Measurements from ENCODE around the gene E2F1. TPM values are rescaled to one million over a fixed set of nuclear protein-coding genes. Genes with fewer than 3 reads are reported as not detected.
"Not testable (repeated sequence)": the region's sequence is repeated elsewhere in the genome, so short reads cannot be mapped to it uniquely, and the experiment has no call there.

E2F1 gene
- total and polyA plus RNA-seq, 2 donors, result 3.3 to 13.3 TPM

DNA sequence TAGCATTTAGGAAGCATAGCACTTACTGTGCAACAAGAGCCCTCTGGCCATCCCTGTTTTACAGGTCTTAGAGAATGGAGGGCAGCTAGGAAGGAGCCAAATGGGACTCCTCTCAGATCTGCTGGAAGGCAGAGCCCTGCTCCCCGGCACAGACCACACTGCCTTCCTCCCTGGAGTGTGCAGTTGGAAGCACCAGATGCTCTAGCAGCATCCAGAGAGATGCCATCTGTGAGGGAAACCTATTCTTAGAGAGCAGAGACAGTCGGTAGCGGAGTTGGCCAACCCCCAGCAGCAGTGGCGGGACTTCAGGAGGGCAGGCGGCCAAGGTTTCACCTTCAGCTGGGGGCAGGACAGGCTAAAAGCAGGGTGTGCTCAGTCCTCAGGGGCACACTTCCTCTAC lies 16.7 kb upstream of the E2F1 start:
- Histone ChIP-seq H3K4me3 (ENCODE audit: low read length in 2 of 2) (no peak overlapping the region), H3K9me3 (ENCODE audit: control insufficient read depth in 2 of 2, insufficient read depth in 1 of 2, low read length in 1 of 2) (peaks cover 0 to 11% of the 10 kb centered on the region in 2 donors), H3K27ac (ENCODE audit: low read depth in 1 of 2, low read length in 1 of 2) (no peak overlapping the region), H3K36me3 (ENCODE audit: control insufficient read depth in 2 of 2, insufficient read depth in 2 of 2, low read length in 1 of 2) (peaks cover 9 to 17% of the 10 kb centered on the region in 2 donors), H3K27me3 (ENCODE audit: control insufficient read depth in 2 of 2, insufficient read depth in 1 of 2, low read length in 1 of 2) (no peaks in the 10 kb centered on the region), H3K4me1 (ENCODE audit: control insufficient read depth in 2 of 2, insufficient read depth in 2 of 2, low read length in 2 of 2) (no peaks in the 10 kb centered on the region)
- WGBS, result 75% methylated on average over 5 of the region's 5 CpGs
- DNase-seq (ENCODE audit: low read depth in 6 of 9, low spot score in 9 of 9), result no peak

DNA sequence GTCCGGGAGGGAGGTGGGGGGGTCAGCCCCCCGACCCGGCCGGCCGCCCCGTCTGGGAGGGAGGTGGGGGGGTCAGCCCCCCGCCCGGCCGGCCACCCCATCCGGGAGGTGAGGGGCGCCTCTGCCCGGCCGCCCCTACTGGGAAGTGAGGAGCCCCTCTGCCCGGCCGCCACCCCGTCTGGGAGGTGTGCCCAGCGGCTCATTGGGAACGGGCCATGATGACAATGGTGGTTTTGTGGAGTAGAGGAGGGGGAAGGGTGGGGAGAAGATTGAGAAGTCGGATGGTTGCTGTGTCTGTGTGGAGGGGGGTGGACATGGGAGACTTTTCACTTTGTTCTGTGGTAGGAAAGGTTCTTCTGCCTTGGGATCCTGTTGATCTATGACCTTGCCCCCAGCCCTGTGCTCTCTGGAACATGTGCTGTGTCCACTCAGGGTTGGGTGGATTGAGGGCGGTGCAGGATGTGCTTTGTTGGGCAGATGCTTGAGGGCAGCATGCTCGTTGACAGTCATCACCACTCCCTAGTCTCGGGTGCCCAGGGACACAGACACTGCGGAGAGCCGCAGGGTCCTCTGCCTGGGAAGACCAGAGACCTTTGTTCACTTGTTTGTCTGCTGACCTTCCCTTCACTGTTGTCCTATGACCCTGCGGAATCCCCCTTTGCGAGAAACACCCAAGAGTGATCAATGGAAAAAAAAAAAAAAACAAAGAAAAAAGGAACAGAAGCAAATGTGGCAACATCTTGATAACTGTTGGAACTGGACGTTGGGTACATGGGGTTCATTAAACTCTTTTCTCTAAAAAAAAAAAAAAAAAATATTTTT lies 15.7 kb upstream of the E2F1 start:
- WGBS, result 98% methylated on average over 25 of the region's 27 CpGs
- no peaks in the 10 kb centered on the region for H3K4me1 ChIP-seq (ENCODE audit: control insufficient read depth in 2 of 2, insufficient read depth in 2 of 2, low read length in 2 of 2)
- no peak for DNase-seq (ENCODE audit: low read depth in 6 of 9, low spot score in 9 of 9)

DNA sequence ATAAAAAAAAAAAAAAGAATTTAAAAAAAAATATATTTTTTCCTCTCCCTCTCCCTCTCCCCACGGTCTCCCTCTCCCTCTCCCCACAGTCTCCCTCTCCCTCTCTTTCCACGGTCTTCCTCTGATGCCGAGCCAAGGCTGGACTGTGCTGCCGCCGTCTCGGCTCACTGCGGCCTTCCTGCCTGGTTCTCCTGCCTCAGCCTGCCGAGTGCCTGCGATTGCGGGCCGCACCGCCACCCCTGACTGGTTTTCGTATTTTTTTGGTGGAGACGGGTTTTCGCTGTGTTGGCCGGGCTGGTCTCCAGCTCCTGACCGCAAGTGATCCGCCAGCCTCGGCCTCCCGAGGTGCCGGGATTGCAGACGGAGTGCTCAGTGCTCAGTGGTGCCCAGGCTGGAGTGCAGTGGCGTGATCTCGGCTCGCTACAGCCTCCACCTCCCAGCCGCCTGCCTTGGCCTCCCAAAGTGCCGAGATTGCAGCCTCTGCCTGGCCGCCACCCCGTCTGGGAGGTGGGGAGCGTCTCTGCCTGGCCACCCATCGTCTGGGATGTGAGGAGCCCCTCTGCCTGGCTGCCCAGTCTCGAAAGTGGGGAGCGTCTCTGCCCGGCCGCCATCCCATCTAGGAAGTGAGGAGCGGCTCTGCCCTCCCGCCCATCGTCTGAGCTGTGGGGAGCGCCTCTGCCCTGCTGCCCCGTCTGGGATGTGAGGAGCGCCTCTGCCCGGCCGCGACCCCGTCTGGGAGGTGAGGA lies 14.7 kb upstream of the E2F1 start:
- not testable (repeated sequence) for DNase-seq (ENCODE audit: low read depth in 6 of 9, low spot score in 9 of 9); H3K36me3 ChIP-seq (ENCODE audit: control insufficient read depth in 2 of 2, insufficient read depth in 2 of 2, low read length in 1 of 2)
- WGBS, result 94% methylated on average over 42 of the region's 45 CpGs

More for the DNA sequence above, 15.7 kb upstream of the E2F1 start:
- Histone ChIP-seq H3K4me3 (ENCODE audit: low read length in 2 of 2) (no peak overlapping the region), H3K27me3 (ENCODE audit: control insufficient read depth in 2 of 2, insufficient read depth in 1 of 2, low read length in 1 of 2) (no peaks in the 10 kb centered on the region), H3K9me3 (ENCODE audit: control insufficient read depth in 2 of 2, insufficient read depth in 1 of 2, low read length in 1 of 2) (peaks cover 0 to 11% of the 10 kb centered on the region in 2 donors), H3K36me3 (ENCODE audit: control insufficient read depth in 2 of 2, insufficient read depth in 2 of 2, low read length in 1 of 2) (peaks cover 4 to 7% of the 10 kb centered on the region in 2 donors), H3K27ac (ENCODE audit: low read depth in 1 of 2, low read length in 1 of 2) (no peak overlapping the region)

DNA sequence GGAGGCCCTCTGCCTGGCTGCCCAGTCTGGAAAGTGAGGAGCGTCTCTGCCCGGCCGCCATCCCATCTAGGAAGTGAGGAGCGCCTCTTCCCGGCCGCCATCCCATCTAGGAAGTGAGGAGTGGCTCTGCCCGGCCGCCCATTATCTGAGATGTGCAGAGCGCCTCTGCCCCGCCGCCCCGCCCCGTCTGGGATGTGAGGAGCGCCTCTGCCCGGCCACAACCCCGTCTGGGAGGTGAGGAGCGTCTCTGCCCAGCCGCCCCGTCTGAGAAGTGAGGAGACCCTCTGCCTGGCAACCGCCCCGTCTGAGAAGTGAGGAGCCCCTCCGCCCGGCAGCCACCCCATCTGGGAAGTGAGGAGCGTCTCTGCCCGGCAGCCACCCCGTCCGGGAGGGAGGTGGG lies 12.8 kb upstream of the E2F1 start:
- H3K4me3 ChIP-seq (ENCODE audit: low read length in 2 of 2); H3K36me3 ChIP-seq (ENCODE audit: control insufficient read depth in 2 of 2, insufficient read depth in 2 of 2, low read length in 1 of 2); H3K4me1 ChIP-seq (ENCODE audit: control insufficient read depth in 2 of 2, insufficient read depth in 2 of 2, low read length in 2 of 2); H3K27me3 ChIP-seq (ENCODE audit: control insufficient read depth in 2 of 2, insufficient read depth in 1 of 2, low read length in 1 of 2); H3K27ac ChIP-seq (ENCODE audit: low read depth in 1 of 2, low read length in 1 of 2); DNase-seq (ENCODE audit: low read depth in 6 of 9, low spot score in 9 of 9): not testable (repeated sequence)
- H3K9me3 ChIP-seq (ENCODE audit: control insufficient read depth in 2 of 2, insufficient read depth in 1 of 2, low read length in 1 of 2), result peaks cover 0 to 11% of the 10 kb centered on the region in 2 donors
- WGBS, result 95% methylated on average over 19 of the region's 27 CpGs

More for the DNA sequence above, 14.7 kb upstream of the E2F1 start:
- H3K9me3 ChIP-seq (ENCODE audit: control insufficient read depth in 2 of 2, insufficient read depth in 1 of 2, low read length in 1 of 2), result peaks cover 0 to 11% of the 10 kb centered on the region in 2 donors
- not testable (repeated sequence) for H3K27me3 ChIP-seq (ENCODE audit: control insufficient read depth in 2 of 2, insufficient read depth in 1 of 2, low read length in 1 of 2); H3K4me1 ChIP-seq (ENCODE audit: control insufficient read depth in 2 of 2, insufficient read depth in 2 of 2, low read length in 2 of 2); H3K4me3 ChIP-seq (ENCODE audit: low read length in 2 of 2); H3K27ac ChIP-seq (ENCODE audit: low read depth in 1 of 2, low read length in 1 of 2)

DNA sequence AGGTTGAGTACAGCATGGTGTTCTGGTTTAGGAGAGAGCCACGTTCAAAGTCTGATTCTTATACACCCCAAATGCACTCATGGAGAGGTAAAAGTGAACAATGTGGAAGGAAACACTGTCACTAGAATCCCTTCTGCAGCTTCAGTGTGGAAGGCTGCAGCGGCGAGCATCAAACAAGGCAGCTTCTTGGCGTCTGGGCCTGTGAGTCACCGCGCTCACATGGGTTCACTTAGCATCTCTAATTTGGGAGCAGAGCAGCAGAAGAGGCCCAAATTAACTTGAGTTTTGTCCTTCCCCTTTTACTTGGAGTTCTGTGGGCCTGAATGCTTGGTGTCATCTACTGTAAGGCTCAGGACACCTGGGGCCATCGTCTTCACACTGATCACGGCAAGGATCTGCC lies 10.9 kb upstream of the E2F1 start:
- WGBS, result 94% methylated on average over 8 of the region's 8 CpGs
- Histone ChIP-seq H3K27me3 (ENCODE audit: control insufficient read depth in 2 of 2, insufficient read depth in 1 of 2, low read length in 1 of 2) (no peaks in the 10 kb centered on the region), H3K36me3 (ENCODE audit: control insufficient read depth in 2 of 2, insufficient read depth in 2 of 2, low read length in 1 of 2) (no peaks in the 10 kb centered on the region), H3K27ac (ENCODE audit: low read depth in 1 of 2, low read length in 1 of 2) (no peak overlapping the region), H3K4me3 (ENCODE audit: low read length in 2 of 2) (no peak overlapping the region), H3K4me1 (ENCODE audit: control insufficient read depth in 2 of 2, insufficient read depth in 2 of 2, low read length in 2 of 2) (no peaks in the 10 kb centered on the region), H3K9me3 (ENCODE audit: control insufficient read depth in 2 of 2, insufficient read depth in 1 of 2, low read length in 1 of 2) (peaks cover 0 to 11% of the 10 kb centered on the region in 2 donors)
- no peak for DNase-seq (ENCODE audit: low read depth in 6 of 9, low spot score in 9 of 9)

DNA sequence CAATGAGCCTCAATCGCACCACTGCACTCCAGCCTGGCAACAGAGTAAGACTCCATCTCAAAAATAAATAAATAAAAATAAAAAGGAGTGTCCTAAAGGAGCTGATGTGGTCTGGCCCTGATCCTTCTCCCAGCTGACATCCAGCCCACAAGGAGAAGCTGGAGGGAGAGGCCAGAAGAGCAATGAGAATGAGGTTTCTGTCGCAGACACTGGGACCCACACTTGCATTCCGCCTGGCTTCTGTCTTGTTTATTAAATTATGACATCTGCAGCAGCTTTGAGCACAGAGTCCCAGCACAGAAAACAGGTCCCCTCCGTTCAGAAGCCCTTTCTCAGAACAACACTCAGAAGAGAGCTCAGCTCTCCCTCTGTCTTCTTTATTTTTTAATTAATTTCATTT lies 10.3 kb upstream of the E2F1 start:
- WGBS, result 97% methylated on average over 4 of the region's 4 CpGs
- H3K4me3 ChIP-seq (ENCODE audit: low read length in 2 of 2), result no peak overlapping the region
- no peaks in the 10 kb centered on the region for H3K4me1 ChIP-seq (ENCODE audit: control insufficient read depth in 2 of 2, insufficient read depth in 2 of 2, low read length in 2 of 2)
- H3K36me3 ChIP-seq (ENCODE audit: control insufficient read depth in 2 of 2, insufficient read depth in 2 of 2, low read length in 1 of 2), result no peaks in the 10 kb centered on the region
- no peak for DNase-seq (ENCODE audit: low read depth in 6 of 9, low spot score in 9 of 9)
- no peak overlapping the region for H3K27ac ChIP-seq (ENCODE audit: low read depth in 1 of 2, low read length in 1 of 2)
- peaks cover 0 to 11% of the 10 kb centered on the region in 2 donors for H3K9me3 ChIP-seq (ENCODE audit: control insufficient read depth in 2 of 2, insufficient read depth in 1 of 2, low read length in 1 of 2)
- no peaks in the 10 kb centered on the region for H3K27me3 ChIP-seq (ENCODE audit: control insufficient read depth in 2 of 2, insufficient read depth in 1 of 2, low read length in 1 of 2)

DNA sequence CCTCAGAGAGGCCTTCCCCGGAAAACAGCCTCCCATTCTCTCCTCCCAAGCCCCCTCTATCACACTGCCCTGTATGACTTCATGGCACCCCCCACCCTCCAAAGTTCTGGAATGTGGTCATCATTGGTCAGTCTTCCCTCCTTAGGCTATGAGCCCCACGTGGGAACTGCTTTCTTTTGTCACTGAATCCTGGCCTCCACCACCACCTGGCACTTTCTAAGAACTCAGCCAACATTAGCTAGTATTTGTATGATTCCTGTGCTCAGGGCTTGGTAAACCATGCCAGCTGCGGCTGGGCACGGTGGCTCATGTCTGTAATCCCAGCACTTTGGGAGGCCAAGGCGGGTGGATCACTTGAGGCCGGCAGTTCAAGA lies 8.4 kb upstream of the E2F1 start:
- no peaks in the 10 kb centered on the region for H3K36me3 ChIP-seq (ENCODE audit: control insufficient read depth in 2 of 2, insufficient read depth in 2 of 2, low read length in 1 of 2)
- WGBS, result 93% methylated on average over 6 of the region's 6 CpGs
- no peaks in the 10 kb centered on the region for H3K27me3 ChIP-seq (ENCODE audit: control insufficient read depth in 2 of 2, insufficient read depth in 1 of 2, low read length in 1 of 2)
- peaks cover 0 to 3% of the 10 kb centered on the region in 2 donors for H3K9me3 ChIP-seq (ENCODE audit: control insufficient read depth in 2 of 2, insufficient read depth in 1 of 2, low read length in 1 of 2)
- DNase-seq (ENCODE audit: low read depth in 6 of 9, low spot score in 9 of 9), result no peak
- no peak overlapping the region for H3K4me3 ChIP-seq (ENCODE audit: low read length in 2 of 2)
- H3K27ac ChIP-seq (ENCODE audit: low read depth in 1 of 2, low read length in 1 of 2), result no peak overlapping the region
- H3K4me1 ChIP-seq (ENCODE audit: control insufficient read depth in 2 of 2, insufficient read depth in 2 of 2, low read length in 2 of 2), result peaks cover 3 to 15% of the 10 kb centered on the region in 2 donors

DNA sequence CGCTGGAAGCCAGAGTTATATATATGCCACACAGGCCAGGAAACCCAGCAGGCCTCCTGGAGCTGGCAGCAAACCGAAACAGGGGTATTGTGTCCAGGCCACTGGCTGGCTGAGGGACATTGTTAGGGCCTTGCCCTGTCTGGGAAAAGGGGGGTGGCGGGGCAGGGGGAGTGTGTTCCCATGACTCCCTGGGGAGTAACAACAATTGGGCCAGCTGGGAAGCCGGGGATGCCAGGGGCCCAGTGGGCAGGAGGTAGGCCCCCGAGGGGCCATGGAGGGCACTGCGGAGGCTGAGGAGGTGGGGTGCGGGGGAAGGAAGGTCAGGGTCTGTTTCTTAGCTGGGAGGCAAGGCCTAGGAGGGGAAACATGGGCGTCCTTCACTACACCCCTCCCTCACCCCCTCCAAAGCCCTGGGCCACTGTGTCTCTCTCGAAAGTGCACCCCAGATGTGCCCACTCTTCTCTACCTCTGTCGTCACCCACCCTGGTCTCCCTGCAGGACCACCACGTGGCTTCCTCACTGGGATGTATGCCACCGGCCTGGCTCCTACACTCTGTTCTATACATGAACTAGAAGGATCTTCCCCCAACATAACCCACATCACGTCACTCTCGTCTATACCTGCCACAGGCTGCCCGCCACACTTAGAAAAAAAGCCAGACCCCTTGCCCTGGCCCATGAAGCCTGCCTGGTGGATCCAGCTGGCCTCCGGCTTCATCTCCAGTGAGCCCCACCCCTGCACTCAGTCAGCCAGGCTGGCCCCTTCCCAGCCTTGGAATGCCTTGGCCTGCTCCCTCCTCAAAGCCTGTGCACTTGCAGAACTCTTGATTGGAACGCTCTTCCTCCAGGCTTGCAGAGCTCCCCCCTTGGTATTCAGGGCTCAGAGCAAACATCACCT lies 7.8 kb upstream of the E2F1 start:
- no peak overlapping the region for H3K27ac ChIP-seq (ENCODE audit: low read depth in 1 of 2, low read length in 1 of 2)

More for the DNA sequence above, 7.8 kb upstream of the E2F1 start:
- no peak overlapping the region for H3K4me3 ChIP-seq (ENCODE audit: low read length in 2 of 2)
- peaks cover 0 to 3% of the 10 kb centered on the region in 2 donors for H3K9me3 ChIP-seq (ENCODE audit: control insufficient read depth in 2 of 2, insufficient read depth in 1 of 2, low read length in 1 of 2)
- peaks cover 3 to 20% of the 10 kb centered on the region in 2 donors for H3K4me1 ChIP-seq (ENCODE audit: control insufficient read depth in 2 of 2, insufficient read depth in 2 of 2, low read length in 2 of 2)
- no peaks in the 10 kb centered on the region for H3K36me3 ChIP-seq (ENCODE audit: control insufficient read depth in 2 of 2, insufficient read depth in 2 of 2, low read length in 1 of 2)
- WGBS, result 96% methylated on average over 17 of the region's 17 CpGs
- DNase-seq (ENCODE audit: low read depth in 6 of 9, low spot score in 9 of 9), result no peak
- H3K27me3 ChIP-seq (ENCODE audit: control insufficient read depth in 2 of 2, insufficient read depth in 1 of 2, low read length in 1 of 2), result no peaks in the 10 kb centered on the region

Measured in thymus (tissue), 11 donors.